ENCODE results near the gene NTPCR.

NTPCR gene

DNA sequence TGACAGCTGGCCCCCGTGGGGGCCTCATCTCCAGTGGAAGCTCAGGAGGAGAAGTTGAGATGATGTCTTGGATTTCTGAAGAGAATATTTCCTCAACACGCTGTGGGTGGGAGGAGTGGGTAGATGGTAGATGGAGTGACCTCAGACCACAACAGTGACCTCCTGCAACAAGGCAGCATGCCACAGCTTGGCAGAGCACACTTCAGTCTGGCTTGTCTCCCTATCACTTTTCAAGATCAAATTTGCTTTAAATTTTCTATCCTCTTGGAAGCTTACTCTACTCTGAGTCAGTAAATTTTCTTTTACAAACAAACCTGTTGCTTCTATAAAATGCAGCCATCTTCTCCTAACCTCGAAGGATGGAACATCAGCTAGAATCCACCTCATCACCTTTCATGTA lies 59.7 kb downstream of the NTPCR start:
- no peak for DNase-seq (ENCODE audit: low read depth)

DNA sequence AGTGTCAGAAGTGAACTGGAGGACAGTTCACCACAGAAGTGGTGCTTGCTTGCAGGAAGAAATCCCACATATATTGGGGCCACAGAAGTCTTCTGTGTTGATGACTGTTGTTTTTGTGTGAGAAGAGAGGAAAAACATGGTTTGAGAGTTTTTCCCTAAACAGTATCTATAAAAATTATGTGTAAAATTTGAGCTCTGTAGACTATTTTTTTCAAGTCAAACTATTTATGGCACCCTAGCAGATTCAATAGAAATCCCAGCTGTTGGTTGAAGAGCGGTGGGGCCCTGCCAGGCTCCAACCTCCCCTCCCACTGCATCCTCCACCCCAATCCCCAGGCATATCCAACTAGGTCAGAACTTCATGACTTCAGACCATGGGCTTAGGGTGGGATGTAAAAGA lies 61.6 kb downstream of the NTPCR start:
- no peak for DNase-seq (ENCODE audit: low read depth)

DNA sequence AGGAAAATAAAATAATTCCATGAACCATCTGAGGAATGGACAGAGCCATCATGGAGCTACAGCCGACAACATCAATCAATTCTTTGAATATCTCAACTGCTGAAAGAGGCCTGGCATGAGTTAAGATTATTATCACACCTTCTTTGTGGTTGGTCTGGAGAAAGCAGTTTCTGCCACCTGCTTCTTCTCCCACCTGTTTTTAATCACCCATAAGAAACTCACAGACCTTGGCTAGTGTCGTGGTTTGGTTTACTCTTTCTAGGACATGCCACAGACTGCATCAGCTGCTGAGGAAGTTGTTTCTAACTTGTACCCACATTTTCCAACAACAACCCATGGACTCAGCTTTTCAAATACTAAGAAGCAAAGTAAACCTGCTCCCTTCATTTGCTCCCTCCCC lies 65.6 kb downstream of the NTPCR start:
- no peak for DNase-seq (ENCODE audit: low read depth)

DNA sequence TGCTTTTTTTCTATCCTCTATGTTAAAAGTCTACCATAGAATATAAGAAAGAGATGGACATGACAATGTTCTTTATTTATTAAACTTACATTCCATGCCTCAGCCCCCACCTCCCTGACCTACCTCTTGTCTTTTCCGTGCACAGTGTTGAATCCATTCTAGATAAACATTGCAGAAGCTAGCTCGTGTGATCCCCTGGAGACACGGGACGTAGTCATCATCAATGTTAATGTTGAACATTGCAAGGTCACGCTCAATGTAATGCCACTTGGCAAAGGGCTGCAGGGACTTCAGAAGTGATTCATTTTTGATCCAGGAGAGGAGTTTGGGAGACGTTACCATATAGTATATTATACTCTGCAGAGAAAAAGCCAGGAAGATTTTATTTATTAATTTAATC lies 66.4 kb downstream of the NTPCR start:
- DNase-seq (ENCODE audit: low read depth): no peak

DNA sequence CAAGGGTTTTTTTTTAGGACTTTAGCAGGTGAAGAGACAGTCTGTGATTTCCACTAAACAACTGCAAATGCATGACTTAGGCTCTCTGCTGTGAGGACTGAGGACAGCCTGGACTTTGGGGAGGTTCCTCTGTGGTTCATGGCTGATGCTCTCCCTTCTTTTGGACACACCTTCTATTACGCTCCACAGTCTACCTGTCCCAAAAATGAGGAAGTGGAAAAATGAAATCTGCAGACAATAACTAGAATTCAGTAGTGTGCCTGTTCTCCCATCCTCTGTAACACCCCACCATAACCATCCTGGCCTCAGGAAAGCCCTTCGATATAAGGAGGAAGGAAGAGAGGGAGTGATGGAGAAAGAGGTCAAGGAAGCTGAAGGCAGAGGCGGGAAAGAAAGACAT lies 68.7 kb downstream of the NTPCR start:
- no peak for DNase-seq (ENCODE audit: low read depth)

DNA sequence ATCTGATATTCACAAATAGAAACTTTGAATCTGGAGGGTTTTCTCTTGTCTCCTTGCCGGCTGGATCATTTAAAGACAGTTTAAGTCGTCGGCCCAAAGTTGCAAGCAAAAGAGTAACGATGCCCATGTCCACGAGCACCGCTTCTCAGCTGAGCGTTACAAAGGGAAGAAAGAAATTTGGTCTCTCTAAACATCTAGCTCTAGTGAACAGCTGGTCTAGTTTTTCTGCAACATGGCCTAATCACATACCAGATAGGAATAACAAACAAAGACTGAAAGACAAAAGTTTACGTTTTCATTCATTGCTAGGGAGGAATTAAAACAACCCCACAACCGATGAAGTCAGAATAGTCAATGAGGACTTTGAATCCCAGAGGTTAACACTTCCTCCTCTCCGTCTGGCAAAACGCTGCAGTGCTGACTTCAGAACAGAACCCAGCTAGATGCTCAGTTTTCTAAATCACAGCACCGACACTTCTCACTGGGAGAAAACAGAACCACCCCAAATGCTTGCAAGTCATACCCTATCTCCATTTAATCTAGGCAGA lies 69.4 kb downstream of the NTPCR start:
- DNase-seq (ENCODE audit: low read depth): no peak

DNA sequence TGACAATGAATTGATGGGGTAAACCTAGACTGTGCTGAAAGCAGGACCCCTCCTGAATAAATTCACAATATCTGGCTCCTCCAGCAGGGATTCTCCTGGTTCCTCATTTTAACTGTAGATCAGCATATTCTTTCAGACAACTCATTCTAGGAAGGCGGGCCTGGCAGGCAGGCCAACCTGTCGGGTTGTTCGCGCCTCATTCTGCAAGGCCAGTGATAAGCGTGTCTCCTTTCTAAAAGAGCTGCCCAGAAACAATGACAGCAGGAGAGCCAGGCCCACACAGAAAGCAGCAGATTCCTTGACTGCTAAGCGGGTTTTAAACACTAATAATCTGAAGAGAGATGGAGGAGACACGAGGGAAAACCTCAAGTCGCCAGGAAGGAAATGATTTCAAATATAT lies 70.0 kb downstream of the NTPCR start:
- no peak for DNase-seq (ENCODE audit: low read depth)

DNA sequence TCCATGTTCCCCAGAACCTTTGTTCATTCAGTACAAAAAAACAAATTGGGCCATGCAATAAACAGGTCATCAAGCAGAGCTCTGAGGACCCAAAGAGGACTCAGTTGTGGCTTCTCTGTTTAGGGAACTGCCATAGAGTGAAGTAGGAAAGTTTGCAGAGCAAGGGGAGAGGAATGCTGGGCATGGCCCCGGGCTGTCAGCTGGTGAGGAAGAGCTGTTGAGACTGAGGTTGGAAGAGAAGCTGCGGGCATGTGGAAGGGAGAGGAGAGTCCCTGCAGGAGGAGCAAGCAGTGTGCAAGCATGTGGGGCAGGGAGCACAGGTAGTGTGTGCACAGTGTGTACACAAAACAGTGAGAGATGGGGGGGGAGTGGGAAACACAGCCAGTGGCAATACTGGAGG lies 71.8 kb downstream of the NTPCR start:
- no peak for DNase-seq (ENCODE audit: low read depth)

DNA sequence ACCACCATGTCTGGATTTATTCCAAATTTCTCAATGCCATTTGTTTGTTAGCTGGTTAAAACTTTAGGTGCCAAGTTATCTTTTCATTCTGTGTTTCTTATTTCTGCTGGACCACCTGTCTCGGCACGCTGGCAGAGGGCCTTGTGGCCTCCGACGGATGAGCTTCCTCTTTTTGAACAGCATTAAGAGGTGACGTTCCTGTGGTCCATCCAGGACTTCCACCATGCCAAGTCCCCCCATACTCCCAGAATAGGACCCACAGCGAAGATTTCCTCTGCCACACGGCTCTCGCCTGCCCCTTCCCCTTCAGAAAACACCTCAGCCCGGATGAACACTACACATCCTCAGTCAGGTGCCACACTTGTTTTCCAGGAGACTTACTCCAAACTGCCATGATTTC lies 73.8 kb downstream of the NTPCR start:
- DNase-seq (ENCODE audit: low read depth): no peak

DNA sequence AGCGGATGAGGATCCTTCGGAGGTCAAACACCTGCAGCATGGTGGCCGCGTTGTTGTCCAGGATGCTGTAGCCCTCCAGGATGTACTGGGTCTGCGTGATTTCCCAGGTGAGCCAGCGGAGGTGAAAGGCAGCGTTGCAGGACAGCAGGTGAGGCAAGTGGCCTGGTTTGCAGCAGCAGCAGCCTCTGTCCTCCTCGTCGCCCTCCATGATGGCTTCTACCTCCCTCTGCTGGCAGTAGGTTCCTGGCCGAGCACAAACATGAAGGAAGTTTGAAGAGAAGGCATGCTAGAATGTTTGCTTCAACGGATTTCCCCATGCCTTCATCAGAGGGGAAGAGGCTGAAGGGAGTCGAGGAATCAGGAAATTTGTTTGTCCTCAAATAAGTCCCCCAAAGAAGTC lies 74.7 kb downstream of the NTPCR start:
- DNase-seq (ENCODE audit: low read depth): no peak

DNA sequence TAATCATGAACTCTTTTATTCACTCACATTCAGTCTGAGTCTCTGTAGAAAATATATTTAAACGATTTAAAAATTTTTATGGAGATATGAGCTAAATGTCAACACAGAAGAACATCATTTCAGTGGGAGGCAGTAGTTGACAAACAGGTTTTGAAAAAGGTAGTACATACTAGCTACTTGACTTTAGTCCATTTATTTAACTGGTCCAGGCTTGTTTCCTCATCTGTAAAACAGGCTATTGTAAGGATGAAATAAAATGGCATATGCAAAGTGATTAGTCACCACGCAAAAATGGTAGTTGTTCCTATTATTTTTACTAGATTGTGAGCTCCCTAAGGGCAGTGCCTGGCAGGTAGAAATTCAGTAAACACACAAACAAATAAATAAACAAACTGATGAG lies 75.2 kb downstream of the NTPCR start:
- DNase-seq (ENCODE audit: low read depth): no peak

DNA sequence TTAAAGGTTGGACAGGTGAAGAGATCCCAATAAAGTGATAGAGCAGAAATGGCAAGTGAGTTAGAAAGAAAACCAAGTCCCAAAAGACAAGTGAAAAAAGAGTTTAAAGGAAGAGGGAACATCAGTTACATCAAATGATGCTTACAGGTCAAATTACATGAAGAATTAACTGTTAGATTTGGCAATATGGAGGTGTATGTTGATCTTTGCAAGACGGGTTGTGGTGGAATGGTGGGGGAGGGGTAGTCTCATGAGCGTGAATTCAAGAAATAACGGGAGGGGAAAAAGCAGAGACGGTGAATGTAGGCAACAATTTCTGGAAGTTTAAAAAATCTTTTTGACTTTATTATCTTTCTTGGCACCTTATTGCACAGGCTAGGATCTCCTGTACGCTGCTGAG lies 76.6 kb downstream of the NTPCR start:
- no peak for DNase-seq (ENCODE audit: low read depth)

DNA sequence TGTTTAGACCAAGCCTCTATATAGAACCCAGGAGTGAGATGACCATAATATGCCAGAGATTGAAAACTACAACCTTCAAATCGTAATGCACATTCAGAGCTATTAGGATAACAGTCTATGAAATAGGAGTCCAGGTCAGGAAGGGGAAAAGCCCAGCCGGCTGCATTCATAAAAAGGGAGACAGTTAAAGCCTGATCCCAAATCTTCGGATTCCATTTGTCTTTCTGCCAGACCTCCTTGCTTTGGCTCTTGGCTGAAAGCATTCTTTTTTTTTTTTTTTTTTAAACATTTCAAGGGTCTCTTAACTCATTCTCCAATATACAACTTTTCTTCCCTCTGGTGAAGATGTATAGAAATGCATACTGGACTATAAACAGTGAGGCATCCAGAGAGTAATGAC lies 81.1 kb downstream of the NTPCR start:
- no peak for DNase-seq (ENCODE audit: low read depth)

DNA sequence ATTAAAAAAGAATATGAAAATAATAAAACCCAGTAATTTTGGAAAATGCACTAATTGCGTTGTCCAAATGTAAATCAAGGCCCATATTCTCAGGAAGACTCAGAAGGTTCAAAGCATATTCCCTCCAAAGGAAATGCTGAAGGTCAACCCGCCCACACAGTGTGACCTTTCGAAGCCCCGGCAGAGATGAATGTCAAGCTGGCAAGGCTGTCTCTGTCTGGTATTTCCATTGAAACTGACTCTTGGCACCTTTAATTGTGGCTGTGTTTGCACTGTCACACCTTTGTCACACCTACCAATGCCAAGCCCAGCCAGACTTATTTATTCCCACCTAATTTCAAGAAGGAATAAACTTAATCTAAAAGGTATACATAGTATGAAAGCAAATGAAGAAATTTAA lies 82.5 kb downstream of the NTPCR start:
- DNase-seq (ENCODE audit: low read depth): no peak

DNA sequence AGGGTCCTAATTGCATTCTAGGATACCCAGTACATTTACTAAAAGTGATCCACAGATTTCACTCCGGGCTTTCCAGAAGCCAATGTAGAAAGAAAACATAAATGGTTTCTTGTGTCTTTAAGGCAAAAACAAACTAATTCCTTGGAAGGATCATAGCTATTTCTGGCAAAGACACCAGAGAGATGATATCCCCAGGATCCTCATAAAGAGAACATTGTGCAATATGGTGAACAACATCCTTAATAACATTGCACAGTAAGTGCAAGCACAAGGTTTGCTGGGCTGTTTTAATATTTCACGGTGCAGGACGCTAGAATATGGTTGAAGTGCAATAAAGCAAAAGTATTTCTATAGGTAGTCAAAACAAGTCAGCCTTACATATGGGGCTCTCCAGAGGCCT lies 83.0 kb downstream of the NTPCR start:
- DNase-seq (ENCODE audit: low read depth): no peak
